GM19452 (cell line): ENCODE data around the gene CLEC17A.

ENCODE experiments used
- ATAC-seq: cut with Tn5 transposase; IDR thresholded peaks from one replicate; pipeline ENCODE4 v1.9.1; 2021; ENCODE audit not compliant: unreplicated experiment

CLEC17A gene

DNA sequence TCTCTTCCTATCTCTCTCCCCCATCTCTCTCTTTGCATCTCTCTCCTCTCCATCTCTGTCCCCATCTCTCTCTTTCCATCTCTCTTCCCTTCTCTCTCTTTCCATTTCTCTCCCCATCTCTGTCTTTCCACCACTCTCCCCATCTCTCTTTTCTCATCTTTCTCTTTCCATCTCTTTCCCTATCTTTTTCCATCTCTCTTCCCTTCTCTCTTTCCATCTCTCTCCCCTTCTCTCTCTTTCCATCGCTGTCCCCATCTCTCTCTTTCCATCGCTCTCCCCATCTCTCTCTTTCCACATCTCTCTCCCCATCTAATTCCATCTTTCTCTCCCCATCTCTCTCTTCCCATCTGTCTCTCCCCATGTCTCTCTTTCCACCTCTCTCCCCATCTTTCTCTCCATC lies 67.3 kb downstream of the CLEC17A start:
- ATAC-seq: no peak

DNA sequence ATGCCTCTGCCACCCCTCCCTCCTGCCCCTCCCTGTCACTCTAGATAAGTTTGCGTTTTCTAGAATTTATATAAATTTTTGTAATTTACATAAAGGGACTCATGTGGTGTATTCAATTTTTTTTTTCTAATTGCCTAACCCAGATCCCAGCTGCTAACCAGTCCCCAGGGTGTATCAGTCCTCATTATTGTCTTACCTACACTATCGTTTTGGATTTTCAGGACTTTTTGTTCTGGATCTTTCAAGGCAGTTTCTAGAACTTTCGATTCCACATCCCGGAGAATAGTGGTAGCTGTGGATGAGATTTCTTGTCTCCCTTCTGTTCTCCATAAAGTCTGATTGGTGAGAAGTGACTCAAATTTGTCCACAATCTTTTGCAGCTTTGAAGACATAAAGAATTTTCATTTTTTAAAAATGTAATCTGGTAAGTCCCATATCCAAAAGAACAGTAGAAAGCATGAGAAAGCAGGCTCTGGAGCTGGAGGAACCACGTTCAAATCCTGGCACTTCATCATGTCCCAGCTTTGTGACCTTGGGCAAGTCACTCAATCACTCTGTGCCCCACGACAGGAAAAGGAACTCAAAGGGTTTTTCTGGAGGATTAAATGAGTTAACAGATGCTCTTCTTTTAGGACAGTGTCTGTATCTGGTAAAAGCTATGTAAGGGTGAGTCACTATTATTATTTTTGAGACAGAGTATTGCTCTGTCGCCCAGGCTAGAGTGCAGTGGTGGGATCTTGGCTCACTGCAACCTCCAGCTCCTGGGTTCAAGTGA lies 72.1 kb downstream of the CLEC17A start:
- ATAC-seq: no peak

DNA sequence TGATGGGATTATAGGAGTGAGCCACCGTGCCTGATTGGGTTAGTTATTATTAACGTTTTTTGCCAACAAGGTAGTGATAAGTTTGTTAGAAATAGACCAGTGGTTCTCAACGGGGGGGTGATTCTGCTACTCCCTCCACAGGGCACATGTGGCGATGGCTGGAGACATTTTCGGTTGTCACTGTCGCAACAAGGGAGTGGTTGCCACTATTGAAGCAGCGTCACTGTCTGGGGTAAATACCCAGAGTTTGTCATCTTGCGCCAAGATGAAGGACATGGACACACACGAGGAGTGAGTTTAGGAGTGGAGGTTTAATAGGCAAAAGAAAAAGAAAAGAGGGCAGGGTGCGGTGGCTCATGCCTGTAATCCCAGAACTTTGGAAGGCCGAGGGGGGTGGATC lies 72.8 kb downstream of the CLEC17A start:
- no peak for ATAC-seq

- no peak for ATAC-seq
Measured at GRCh38 chr19:14659874-14660489, 77.1 kb downstream of the CLEC17A start.

GRCh38 chr19:14661372-14661924 lies 78.6 kb downstream of the CLEC17A start:
- no peak for ATAC-seq
